GM23248 (cell line): ENCODE data around the gene LDB2. TPM values are rescaled to one million over a fixed set of nuclear protein-coding genes. Genes with fewer than 3 reads are reported as not detected.

Experiments
- DNase-seq: peaks from one replicate; pipeline ENCODE4 v3.0.0-alpha.2; 2015
- H2AFZ ChIP-seq: fragments of 200-600 bp; sonication (generic); 2 replicates; pipeline ENCODE4 v1.6.1; 2016; ENCODE audit warnings: antibody characterized with exemption
- H3F3A ChIP-seq: fragments of 200-600 bp; sonication (generic); 2 replicates; pipeline ENCODE4 v1.6.1; 2016; ENCODE audit warnings: mild to moderate bottlenecking, antibody characterized with exemption, mixed run types; ENCODE audit not compliant: insufficient read depth
- H3K27ac ChIP-seq: fragments of 200-600 bp; sonication (generic); 2 replicates; pipeline ENCODE4 v1.5.1; 2016; ENCODE audit warnings: mild to moderate bottlenecking
- H3K27me3 ChIP-seq: fragments of 200-600 bp; sonication (generic); replicated peaks from 2 replicates; pipeline ENCODE4 v1.6.1; 2016; ENCODE audit warnings: mild to moderate bottlenecking; ENCODE audit not compliant: insufficient read depth
- H3K36me3 ChIP-seq: fragments of 200-600 bp; sonication (generic); 2 replicates; pipeline ENCODE4 v1.6.1; 2016; ENCODE audit warnings: low read depth, mild to moderate bottlenecking
- H3K4me1 ChIP-seq: fragments of 200-600 bp; sonication (generic); 2 replicates; pipeline ENCODE4 v1.6.1; 2016; ENCODE audit warnings: mild to moderate bottlenecking; ENCODE audit not compliant: insufficient read depth
- H3K4me2 ChIP-seq: fragments of 200-600 bp; sonication (generic); one replicate; pipeline ENCODE4 v1.6.1; 2016; ENCODE audit warnings: mild to moderate bottlenecking; ENCODE audit not compliant: unreplicated experiment
- H3K4me3 ChIP-seq: fragments of 200-600 bp; sonication (generic); 2 replicates; pipeline ENCODE4 v1.5.1; 2016; ENCODE audit warnings: mild to moderate bottlenecking
- H3K79me2 ChIP-seq: fragments of 200-600 bp; sonication (generic); 2 replicates; pipeline ENCODE4 v1.6.1; 2016; ENCODE audit warnings: mild to moderate bottlenecking; ENCODE audit not compliant: insufficient read depth
- H3K9ac ChIP-seq: fragments of 200-600 bp; sonication (generic); 2 replicates; pipeline ENCODE4 v1.6.1; 2016; ENCODE audit warnings: mild to moderate bottlenecking
- H3K9me2 ChIP-seq: fragments of 200-600 bp; sonication (generic); 2 replicates; pipeline ENCODE4 v1.6.1; 2016; ENCODE audit warnings: mixed run types, mild to moderate bottlenecking, moderate library complexity; ENCODE audit not compliant: insufficient read depth
- H3K9me3 ChIP-seq: fragments of 200-600 bp; sonication (generic); one replicate; pipeline ENCODE4 v1.6.1; 2017; ENCODE audit warnings: low read depth
- H4K20me1 ChIP-seq: fragments of 200-600 bp; sonication (generic); 2 replicates; pipeline ENCODE4 v1.6.0; 2016; ENCODE audit not compliant: insufficient read depth
- EZH2 ChIP-seq: fragments of 200-600 bp; sonication (generic); IDR thresholded peaks from 2 replicates; pipeline ENCODE4 v1.6.1; 2018; ENCODE audit warnings: antibody characterized with exemption, mild to moderate bottlenecking; ENCODE audit not compliant: insufficient read depth, poor library complexity, severe bottlenecking
- EZH2phosphoT487 ChIP-seq: fragments of 200-600 bp; sonication (generic); IDR thresholded peaks from 2 replicates; pipeline ENCODE4 v1.6.1; 2018; ENCODE audit warnings: antibody characterized with exemption, moderate library complexity, mild to moderate bottlenecking, low read depth; ENCODE audit not compliant: insufficient read depth
- WGBS, 2 experiments: methylation state at CpG; one replicate each; pipeline ENCODE4 v1.1.6; 2015 to 2017; ENCODE audit warnings: low lambda C conversion rate in 2 of 2, low coverage in 1 of 2; ENCODE audit errors: missing lambda C conversion rate in 2 of 2; 5-methylcytosine and 5-hydroxymethylcytosine counted together
- in situ Hi-C: fragments of 300-500 bp; cut with MboI; formaldehyde crosslinking; loops from 2 replicates; pipeline ENCODE4 v1.15.0; 2020
- polyA plus RNA-seq: library from polyadenylated mRNA; unstranded; fragments of >200 nt; fragmentation: Nextera tagmentation; extraction: Ambion mirVana; gene quantifications from 2 replicates; pipeline ENCODE4 v1.2.1, GENCODE V29; 2016
- total RNA-seq: library from RNA; depleted of rRNA; stranded (reverse); fragments of >200 nt; shearing (Covaris generic); gene quantifications from 2 replicates; pipeline ENCODE4 v1.2.3, GENCODE V29; 2014

LDB2 gene
- total and polyA plus RNA-seq, 2 experiments from 2014 or later = 52.8 to 76.6 TPM

DNA sequence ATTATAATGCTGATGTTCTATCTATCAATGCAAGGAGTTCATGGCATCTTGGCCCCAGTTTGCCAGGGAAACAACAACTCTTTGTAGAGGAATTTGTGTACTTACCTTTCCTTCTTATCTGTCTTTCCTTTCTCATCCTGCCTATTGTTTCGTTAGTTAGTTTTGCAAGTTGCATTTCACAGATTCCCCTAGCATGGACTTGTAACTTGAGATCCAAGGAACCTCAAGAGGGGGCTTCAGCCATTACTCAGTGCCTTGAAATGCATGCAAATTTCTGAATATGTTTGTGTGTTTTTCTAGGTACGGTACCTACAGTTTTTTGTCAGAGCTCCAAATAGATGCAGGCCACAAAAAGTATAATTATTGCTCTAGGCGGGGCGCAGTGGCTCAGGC, 203.6 kb downstream of the LDB2 start:
- Histone ChIP-seq H3K9ac (no peak overlapping the region), H3K9me3 (no peaks in the 10 kb centered on the region), H3K79me2 (no peaks in the 10 kb centered on the region), H2AFZ (no peak overlapping the region), H3K27ac (no peak overlapping the region), H3K27me3 (no peaks in the 10 kb centered on the region), H3K9me2 (no peaks in the 10 kb centered on the region), H3K4me1 (peaks cover 25% of the 10 kb centered on the region), H4K20me1 (no peaks in the 10 kb centered on the region), H3F3A (peaks cover 28% of the 10 kb centered on the region), H3K4me3 (no peak overlapping the region), H3K36me3 (no peaks in the 10 kb centered on the region), H3K4me2 (no peak overlapping the region)
- WGBS, 2 experiments = 99 to 100% methylated on average over 4 of the region's 4 CpGs
- DNase-seq = no peak
- TF ChIP-seq EZH2 = no peak
- TF ChIP-seq EZH2phosphoT487 = no peak
- in situ Hi-C loops = no loop called here

DNA sequence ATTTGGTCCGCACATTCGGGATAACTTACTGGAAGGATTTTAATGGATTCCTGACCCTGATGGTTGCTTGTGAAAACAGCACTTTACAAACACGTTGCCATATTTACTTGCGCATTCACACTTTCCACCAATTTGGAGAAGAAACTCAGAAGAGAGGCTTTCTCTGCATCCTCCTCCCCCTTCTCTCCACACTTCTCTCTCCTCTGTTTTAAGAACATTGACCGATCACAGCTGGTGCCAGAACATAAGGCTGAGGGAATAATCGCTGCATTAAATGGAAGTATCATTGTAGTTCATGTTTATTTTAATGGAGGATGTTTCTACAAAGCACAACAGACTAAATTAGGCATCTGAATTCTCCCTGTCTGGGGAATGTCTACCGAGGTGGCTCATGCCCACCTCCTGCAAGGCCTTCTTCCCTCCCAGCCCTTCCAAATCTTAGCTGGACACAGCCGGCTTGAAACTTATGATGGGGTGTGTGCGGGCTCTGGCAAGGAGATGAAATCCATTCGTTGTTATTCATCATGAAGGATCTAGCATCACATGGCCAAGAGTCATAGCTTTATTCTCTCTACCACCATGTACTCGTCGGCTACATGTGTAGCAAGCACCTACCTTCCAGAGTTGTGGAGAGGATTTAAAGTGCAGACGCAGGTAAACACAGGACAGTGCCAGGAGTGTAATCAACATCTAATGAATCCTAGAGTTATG, 204.1 kb downstream of the LDB2 start:
- peaks cover 28% of the 10 kb centered on the region for H3F3A ChIP-seq
- H3K79me2 ChIP-seq = no peaks in the 10 kb centered on the region
- no peak overlapping the region for H2AFZ ChIP-seq
- no peak overlapping the region for H3K4me2 ChIP-seq
- no peak overlapping the region for H3K27ac ChIP-seq
- peaks cover 25% of the 10 kb centered on the region for H3K4me1 ChIP-seq
- DNase-seq = no peak
- TF ChIP-seq EZH2 (no peak), EZH2phosphoT487 (no peak)
- in situ Hi-C loops = no loop called here
- no peaks in the 10 kb centered on the region for H4K20me1 ChIP-seq
- no peaks in the 10 kb centered on the region for H3K27me3 ChIP-seq
- no peaks in the 10 kb centered on the region for H3K9me2 ChIP-seq
- no peak overlapping the region for H3K9ac ChIP-seq
- 84 to 87% methylated on average over 13 of the region's 13 CpGs for WGBS, 2 experiments
- H3K4me3 ChIP-seq = no peak overlapping the region
- no peaks in the 10 kb centered on the region for H3K36me3 ChIP-seq
- H3K9me3 ChIP-seq = no peaks in the 10 kb centered on the region

DNA sequence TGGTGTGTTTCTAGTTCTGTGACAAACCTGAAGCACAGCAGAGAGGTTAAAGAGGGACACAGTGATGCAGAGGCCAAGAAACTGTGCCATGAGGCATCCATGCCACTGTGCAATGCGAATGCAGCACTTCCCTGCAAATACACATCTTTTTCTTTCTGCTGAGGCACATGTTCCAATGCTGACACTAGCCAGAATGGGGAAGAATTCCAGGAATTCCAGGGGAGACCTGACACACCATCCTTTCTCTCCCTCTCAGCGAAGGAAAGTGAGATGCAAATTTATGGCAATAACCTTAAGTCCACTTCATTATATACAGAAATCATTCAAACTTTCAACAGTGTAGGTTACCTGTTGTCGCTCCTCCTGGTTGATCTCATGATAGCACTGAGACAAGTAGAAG, 204.8 kb downstream of the LDB2 start:
- H3K9me2 ChIP-seq = no peaks in the 10 kb centered on the region
- H3K27me3 ChIP-seq = no peaks in the 10 kb centered on the region
- H3K4me3 ChIP-seq = no peak overlapping the region
- in situ Hi-C loops = no loop called here
- no peak overlapping the region for H3K9ac ChIP-seq
- peaks cover 28% of the 10 kb centered on the region for H3F3A ChIP-seq
- H3K79me2 ChIP-seq = no peaks in the 10 kb centered on the region
- no peaks in the 10 kb centered on the region for H3K36me3 ChIP-seq
- 96 to 98% methylated on average over 3 of the region's 3 CpGs for WGBS, 2 experiments
- TF ChIP-seq EZH2 (no peak), EZH2phosphoT487 (no peak)
- H3K4me1 ChIP-seq = peaks cover 25% of the 10 kb centered on the region
- H3K27ac ChIP-seq = peak overlapping the region; percentile 86
- H3K9me3 ChIP-seq = no peaks in the 10 kb centered on the region
- no peak for DNase-seq
- H2AFZ ChIP-seq = no peak overlapping the region
- no peaks in the 10 kb centered on the region for H4K20me1 ChIP-seq
- no peak overlapping the region for H3K4me2 ChIP-seq

DNA sequence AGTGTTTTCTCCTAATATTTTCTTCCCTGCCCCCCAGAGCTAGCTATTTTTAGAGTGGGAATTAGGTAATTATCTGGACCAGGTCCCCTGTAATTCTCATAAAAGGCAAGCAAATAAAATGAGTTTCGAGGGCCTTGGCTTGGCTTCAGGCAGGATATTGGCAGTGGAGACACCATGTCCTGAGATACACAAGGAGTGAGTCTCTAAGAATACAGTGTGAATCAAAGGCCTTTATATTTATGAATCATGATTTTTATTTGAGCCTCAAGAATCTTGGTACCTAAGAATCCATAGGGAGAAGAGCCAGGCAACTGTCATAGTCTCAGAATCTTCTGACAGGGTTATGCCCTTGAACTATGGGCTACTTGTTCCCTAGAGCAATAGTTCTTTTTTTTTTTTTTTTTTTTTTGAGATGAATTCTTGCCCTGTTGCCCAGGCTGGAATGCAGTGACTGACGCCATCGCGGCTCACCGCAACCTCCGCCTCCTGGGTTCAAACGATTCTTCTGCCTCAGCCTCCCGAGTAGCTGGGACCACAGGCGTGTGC, 205.4 kb downstream of the LDB2 start:
- Histone ChIP-seq H4K20me1 (no peaks in the 10 kb centered on the region), H3K79me2 (no peaks in the 10 kb centered on the region), H3K4me1 (peaks cover 25% of the 10 kb centered on the region), H3K27me3 (no peaks in the 10 kb centered on the region), H3K4me2 (peak overlapping the region; percentile 59), H2AFZ (peak overlapping the region; percentile 31), H3K4me3 (peak overlapping the region; percentile 33; the same call in 1 of the 2 replicates), H3K36me3 (no peaks in the 10 kb centered on the region), H3K9me2 (no peaks in the 10 kb centered on the region), H3F3A (peaks cover 28% of the 10 kb centered on the region), H3K27ac (peak overlapping the region; percentile 86), H3K9ac (peak overlapping the region; percentile 53), H3K9me3 (no peaks in the 10 kb centered on the region)
- no peak for TF ChIP-seq EZH2
- DNase-seq = peak; percentile 50
- 20 to 26% methylated on average over 9 of the region's 9 CpGs for WGBS, 2 experiments
- in situ Hi-C loops = no loop called here

DNA sequence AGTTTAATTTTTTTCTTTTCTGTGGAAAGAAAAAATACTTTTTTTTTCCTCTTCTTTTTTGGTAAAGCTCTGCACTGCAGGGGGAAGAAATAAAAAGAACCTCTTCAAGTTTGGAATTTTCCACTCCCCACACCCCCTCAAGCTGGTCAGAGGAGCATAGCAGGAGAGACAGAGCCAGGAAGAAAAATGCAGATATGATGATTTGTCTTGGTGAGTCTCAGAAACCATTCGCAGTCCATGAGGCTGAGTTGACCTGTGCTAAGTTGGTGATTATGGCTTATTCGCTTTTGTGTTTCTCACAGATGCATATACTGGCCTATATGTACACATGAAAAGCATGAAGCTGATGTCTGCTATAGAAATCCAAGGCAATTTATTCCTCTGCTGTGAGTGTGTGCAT, 205.9 kb downstream of the LDB2 start:
- Histone ChIP-seq H3K27ac (peak overlapping the region; percentile 86), H3K27me3 (no peaks in the 10 kb centered on the region), H3K9me2 (no peaks in the 10 kb centered on the region), H4K20me1 (no peaks in the 10 kb centered on the region), H3K9ac (peak overlapping the region; percentile 53), H3K4me1 (peaks cover 25% of the 10 kb centered on the region), H3K79me2 (no peaks in the 10 kb centered on the region), H3K9me3 (no peaks in the 10 kb centered on the region), H3F3A (peaks cover 28% of the 10 kb centered on the region), H3K4me3 (peak overlapping the region; percentile 33), H2AFZ (peak overlapping the region; percentile 31), H3K4me2 (peak overlapping the region; percentile 59), H3K36me3 (no peaks in the 10 kb centered on the region)
- DNase-seq = peak; percentile 77
- in situ Hi-C loops = no loop called here
- TF ChIP-seq EZH2phosphoT487 = no peak
- TF ChIP-seq EZH2 = no peak
- WGBS, 2 experiments = 7 to 17% methylated on average over 2 of the region's 2 CpGs
